CD4-positive, alpha-beta T cell treated with Interleukin-2 at 100 ng/mL for 4 hours (primary cell): Measurements from ENCODE around the gene DAB2IP.
A peak's percentile ranks its signal among the peaks of the same experiment; 100 is the strongest.
"Not testable (repeated sequence)": the region's sequence is repeated elsewhere in the genome, so short reads cannot be mapped to it uniquely, and the experiment has no call there.

ENCODE experiments used
- DNase-seq: peaks from one replicate; pipeline ENCODE4 v3.0.0-alpha.2; 2020; ENCODE audit warnings: low spot score

The DAB2IP gene

GRCh38 chr9:121727295-121728020, 76.0 kb downstream of the DAB2IP start:
- DNase-seq, result no peak

DNA sequence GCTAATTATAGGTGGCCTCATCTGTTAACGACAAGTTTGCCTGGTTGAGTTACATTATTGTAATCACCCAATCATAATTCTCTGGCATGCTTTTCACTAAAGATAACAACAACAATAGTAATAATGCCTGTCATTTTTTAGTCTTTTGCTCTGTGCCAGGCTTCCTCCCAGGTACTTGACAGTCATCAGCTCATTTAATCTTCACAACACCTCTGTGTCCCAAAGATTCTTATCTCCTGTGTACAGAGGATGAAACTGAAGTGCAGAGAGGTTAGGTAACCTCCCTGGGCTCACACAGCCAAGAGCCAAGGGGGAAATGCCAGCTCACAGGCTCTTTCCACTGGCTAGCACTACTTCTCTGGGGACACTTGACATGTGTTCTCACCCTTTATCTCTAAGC, 77.5 kb downstream of the DAB2IP start:
- no peak for DNase-seq

GRCh38 chr9:121729769-121730562, 78.5 kb downstream of the DAB2IP start:
- no peak for DNase-seq

DNA sequence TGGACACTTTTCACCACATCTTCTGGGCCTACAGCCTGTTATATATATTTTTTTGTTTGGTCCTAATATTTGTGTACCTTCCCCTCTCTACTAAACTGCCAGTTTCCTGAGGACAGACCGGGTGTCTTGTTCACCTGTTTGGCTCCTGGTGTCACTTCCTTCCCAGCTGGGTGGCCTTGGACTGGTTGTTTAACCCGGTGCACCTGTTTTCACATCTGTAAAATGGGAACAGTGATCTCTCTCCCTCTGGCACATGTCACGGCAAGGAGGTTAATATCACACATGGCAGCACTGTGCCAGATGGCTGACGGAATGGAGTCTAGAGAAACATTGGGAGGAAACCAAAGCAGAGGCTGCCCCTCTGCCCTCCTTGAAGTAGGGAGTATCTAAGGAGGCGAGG, 79.7 kb downstream of the DAB2IP start:
- no peak for DNase-seq

GRCh38 chr9:121731919-121732318, 80.5 kb downstream of the DAB2IP start:
- DNase-seq, result no peak

DNA sequence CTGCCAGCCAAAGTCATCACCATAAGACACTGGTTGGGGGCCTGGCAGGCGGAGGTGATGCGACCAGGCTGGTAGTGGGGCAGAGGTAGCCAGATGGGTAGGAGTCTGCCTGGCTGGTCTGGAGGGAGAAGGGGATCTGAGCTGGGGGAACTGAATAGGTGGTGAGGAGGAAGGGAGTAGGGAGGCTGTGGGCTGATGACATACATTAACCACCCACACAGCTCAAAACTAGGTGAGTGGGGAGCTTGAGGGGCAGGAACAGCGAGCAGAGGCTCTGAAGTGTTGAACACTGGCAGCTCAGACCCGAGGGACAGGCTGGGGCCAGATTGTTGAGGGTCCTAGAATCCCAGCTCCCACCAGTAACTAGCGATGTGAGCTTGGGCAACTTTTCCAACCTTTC, 81.0 kb downstream of the DAB2IP start:
- no peak for DNase-seq

DNA sequence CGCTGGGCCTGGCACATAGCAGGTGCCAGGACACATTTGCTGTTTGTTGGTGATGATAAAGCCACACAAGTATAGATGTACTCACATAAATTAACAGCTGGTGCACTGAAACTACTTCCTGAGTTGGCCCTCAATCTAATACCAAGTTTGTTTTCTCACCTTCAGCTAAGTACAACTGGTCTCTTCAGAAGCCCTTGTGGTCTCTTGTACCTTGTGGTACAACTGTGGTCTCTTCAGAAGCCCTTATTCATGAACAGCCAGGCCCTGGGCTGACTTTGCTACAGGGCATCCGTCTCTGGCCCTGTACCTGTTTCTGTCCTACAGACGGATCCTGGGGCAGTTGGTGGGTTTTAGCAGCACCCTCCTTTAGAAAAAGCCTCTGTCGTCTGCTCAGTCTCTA, 81.5 kb downstream of the DAB2IP start:
- DNase-seq, result no peak

- DNase-seq, result no peak
Measured at GRCh38 chr9:121734465-121734864, 83.0 kb downstream of the DAB2IP start.

GRCh38 chr9:121735065-121735792, 83.8 kb downstream of the DAB2IP start:
- DNase-seq, result no peak

DNA sequence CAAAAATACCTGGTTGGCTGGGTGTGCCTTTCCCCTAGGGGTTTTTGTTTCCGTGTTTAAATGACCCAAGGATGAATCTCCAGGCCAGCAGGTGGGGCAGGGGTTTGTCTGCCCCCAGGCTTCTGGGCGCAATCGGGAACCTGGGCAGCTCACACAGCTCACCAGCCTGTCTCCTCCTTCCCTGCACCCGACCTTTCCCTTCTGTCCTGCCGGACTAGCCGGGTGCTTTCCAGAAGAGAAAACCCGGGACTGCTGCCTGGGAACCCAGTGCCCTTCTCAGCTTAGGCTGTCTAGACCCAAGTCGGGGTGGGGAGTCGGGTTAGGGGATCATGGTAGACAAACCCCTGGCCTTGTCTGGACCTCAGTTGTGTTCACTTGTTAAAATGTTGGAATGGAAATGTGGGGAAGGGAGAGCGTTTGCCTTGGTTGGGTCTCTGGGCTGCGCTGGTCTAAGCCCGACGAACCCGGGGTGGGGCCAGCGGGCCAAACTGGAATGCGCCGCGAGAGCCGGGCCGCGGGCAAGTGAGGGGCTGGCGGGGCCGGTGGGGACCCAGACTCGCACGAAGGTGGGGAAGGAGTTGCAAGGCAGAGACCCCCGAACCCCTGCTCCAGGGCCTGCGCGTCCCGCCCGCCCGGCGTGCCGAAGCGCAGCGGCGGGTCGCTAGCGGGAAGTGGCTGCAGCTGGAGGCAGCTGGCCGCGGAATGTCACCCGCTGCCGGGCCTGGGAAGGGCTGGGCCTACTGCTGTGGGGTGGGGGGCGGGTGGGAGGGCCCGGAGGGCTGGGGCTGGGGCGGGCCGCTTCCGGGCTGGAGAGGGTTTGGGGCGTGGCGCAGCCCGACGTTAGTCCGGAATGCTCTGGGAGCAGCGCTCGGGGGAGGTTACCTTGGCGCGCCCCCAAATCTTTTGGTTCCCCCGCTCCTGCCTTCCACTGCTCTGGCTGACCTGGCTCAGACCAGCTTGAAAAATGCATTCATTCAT, 84.6 kb downstream of the DAB2IP start:
- DNase-seq, result no peak

- no peak for DNase-seq
Measured at GRCh38 chr9:121736934-121737462, 85.6 kb downstream of the DAB2IP start.

- no peak for DNase-seq
Measured at GRCh38 chr9:121737481-121737931, 86.1 kb downstream of the DAB2IP start.

DNA sequence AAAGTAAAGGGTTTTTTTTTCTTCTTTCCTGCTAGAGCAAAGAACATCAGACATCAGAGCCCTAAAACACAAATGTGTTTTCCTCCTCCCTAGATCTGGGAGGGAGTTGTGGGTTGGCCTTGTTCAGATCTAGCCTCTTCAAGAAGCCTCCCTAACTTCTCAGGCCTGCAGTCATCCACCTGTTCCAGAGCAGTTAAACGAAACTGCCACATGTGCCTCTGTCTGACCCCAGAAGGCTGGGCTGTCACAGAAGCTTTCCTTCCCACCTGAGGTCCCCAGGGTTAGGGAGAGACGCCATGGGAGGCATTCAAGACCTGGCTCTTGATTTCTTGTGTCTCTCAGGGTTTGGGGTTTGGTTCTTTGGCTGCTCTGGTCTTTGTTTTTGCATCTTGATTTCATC, 87.0 kb downstream of the DAB2IP start:
- DNase-seq, result no peak

GRCh38 chr9:121738968-121739367, 87.5 kb downstream of the DAB2IP start:
- no peak for DNase-seq

GRCh38 chr9:121739971-121740370, 88.5 kb downstream of the DAB2IP start:
- no peak for DNase-seq

- no peak for DNase-seq
Measured at GRCh38 chr9:121741228-121741918, 89.9 kb downstream of the DAB2IP start.

DNA sequence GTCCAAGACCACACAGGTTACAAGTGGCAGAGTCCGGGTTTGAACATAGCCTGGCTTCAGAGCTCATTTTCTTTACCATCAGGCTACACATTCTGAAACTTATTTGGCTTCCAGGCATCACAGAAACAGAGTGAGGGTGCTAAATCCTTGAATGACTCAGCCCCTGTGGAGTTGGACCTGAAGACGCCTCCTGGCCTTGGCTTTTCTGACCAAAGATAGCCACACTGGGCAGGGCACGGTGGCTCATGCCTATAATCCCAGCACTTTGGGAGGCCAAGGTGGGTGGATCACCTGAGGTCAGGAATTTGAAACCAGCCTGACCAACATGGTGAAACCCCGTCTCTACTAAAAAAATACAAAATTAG, 90.5 kb downstream of the DAB2IP start:
- DNase-seq, result not testable (repeated sequence)

DNA sequence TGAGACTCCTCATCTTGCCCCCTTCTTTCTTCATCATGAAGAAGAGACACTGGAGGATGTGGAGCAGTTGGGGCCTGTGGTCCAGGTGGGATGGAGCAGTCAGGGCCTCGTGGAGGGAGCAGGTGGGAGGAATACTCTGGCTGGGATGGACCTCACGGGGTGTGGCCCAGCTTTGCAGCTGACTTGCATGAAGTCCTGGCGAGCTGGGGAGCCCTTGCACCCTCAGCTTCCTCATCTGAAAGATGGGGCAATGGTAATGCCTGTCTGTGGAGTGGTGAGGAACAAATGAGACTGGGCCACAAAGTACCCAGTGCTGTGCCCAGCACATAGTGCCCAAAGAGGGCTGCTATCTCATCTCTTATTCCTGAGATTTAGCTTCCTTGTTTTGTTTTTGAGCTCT, 91.5 kb downstream of the DAB2IP start:
- DNase-seq, result no peak

GRCh38 chr9:121743441-121744001, 92.1 kb downstream of the DAB2IP start:
- no peak for DNase-seq

DNA sequence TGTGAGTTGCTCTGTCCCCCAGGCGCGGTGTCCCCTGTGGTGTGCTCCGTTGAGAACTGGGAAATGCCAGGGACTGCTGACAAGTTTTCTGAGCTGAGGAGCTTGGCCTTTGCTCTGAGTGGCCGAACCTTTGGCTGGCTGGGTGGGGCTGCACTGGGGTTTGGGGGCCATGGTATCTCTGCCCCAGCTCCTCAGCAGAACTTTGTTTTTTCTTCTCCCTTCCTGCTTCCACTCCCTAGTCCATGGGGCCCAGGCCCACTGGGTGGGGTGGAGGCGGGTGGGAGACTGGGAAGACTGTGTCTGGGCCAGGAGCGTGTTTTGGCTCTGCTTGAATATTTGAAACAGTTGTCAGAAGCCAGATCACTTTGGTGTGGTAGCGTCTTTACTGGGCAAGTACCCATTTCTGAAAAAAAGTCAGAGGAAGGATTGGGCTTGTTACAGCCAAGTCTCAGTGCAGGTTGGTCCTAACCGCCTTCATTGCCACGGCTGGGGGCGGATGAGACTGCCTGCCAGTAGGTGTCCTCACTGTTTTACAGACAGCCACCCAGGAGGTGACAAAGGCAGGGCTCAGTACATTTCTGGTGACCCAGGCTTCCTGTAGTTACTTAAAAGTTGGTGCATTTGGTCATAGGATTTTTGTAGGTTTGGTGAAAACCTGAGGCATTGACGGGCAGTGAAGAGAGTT, 92.7 kb downstream of the DAB2IP start:
- DNase-seq, result peak; percentile 13
